Tibial nerve (tissue), 4 donors: Measurements from ENCODE around the gene GMEB2. TPM values are rescaled to one million over a fixed set of nuclear protein-coding genes. Genes with fewer than 3 reads are reported as not detected.

ENCODE experiments used
- DNase-seq, 2 donors: peaks; one replicate each; pipeline ENCODE4 v3.0.0-alpha.2; 2019; ENCODE audit warnings: low spot score in 2 of 2
- H3K27ac ChIP-seq, 4 donors: fragments of 200-600 bp; sonication (generic) in 3 of 4; one replicate each; pipeline ENCODE4 v1.5.1; 2017 to 2019; ENCODE audit warnings: mild to moderate bottlenecking in 1 of 4
- H3K27me3 ChIP-seq, 2 donors: fragments of 200-600 bp; sonication (generic) in 1 of 2; one replicate each; pipeline versions ENCODE4 v1.5.1 to v1.6.0; 2017 to 2019
- H3K36me3 ChIP-seq, 3 donors: fragments of 200-600 bp; sonication (generic); one replicate each; pipeline ENCODE4 v1.5.1; 2018 to 2019
- H3K4me1 ChIP-seq, 4 donors: fragments of 200-600 bp; sonication (generic) in 3 of 4; one replicate each; pipeline ENCODE4 v1.5.1; 2017 to 2019
- H3K4me3 ChIP-seq, 4 donors: fragments of 200-600 bp; sonication (generic) in 3 of 4; one replicate each; pipeline ENCODE4 v1.5.1; 2017 to 2019; ENCODE audit warnings: mild to moderate bottlenecking in 1 of 4, moderate library complexity in 1 of 4
- H3K9me3 ChIP-seq, 4 donors: fragments of 200-600 bp; sonication (generic) in 3 of 4; one replicate each; pipeline ENCODE4 v1.5.1; 2017 to 2019
- CTCF ChIP-seq, 5 experiments: fragments of 200-600 bp in 3 of 5; fragments of 450-650 bp in 2 of 5; sonication (generic) in 3 of 5; IDR thresholded peaks; one replicate each; pipeline ENCODE4 v1.5.1; 2016 to 2019; ENCODE audit warnings: antibody characterized with exemption in 5 of 5, mild to moderate bottlenecking in 3 of 5, moderate library complexity in 2 of 5
- EP300 ChIP-seq, 2 donors: sonication (generic); formaldehyde crosslinking; IDR thresholded peaks; one replicate each; pipeline ENCODE4 v1.6.1; 2017; ENCODE audit warnings: antibody characterized with exemption in 2 of 2, mild to moderate bottlenecking in 1 of 2
- POLR2A ChIP-seq, 2 donors: fragments of 450-650 bp; IDR thresholded peaks; one replicate each; pipeline ENCODE4 v1.6.1; 2017; ENCODE audit warnings: antibody characterized with exemption in 2 of 2, mild to moderate bottlenecking in 2 of 2, moderate library complexity in 2 of 2
- WGBS, 2 donors: methylation state at CpG; one replicate each; pipeline ENCODE4 v1.1.5; 2018; 5-methylcytosine and 5-hydroxymethylcytosine counted together
- total RNA-seq, 4 donors: library from RNA; depleted of rRNA; stranded (reverse); fragments of >200 nt; gene quantifications; one replicate each; pipeline ENCODE4 v1.1.0, GENCODE V29; 2016

Gene GMEB2
- total RNA-seq, 4 donors from 2014 or later, result 12.5 to 14.7 (median 13.7) TPM

- peaks cover 0 to 9% (median 3%) of the 10 kb centered on the region in 4 donors for H3K4me1 ChIP-seq
- no peaks in the 10 kb centered on the region for H3K36me3 ChIP-seq
- no peak overlapping the region for H3K4me3 ChIP-seq
- no peak overlapping the region for H3K27ac ChIP-seq
- TF ChIP-seq POLR2A (IDR thresholded peaks at IDR 0.05) (no peak), EP300 (IDR thresholded peaks at IDR 0.05) (no peak), CTCF (IDR thresholded peaks at IDR 0.05) (no peak)
- DNase-seq, result no peak
- no peaks in the 10 kb centered on the region for H3K9me3 ChIP-seq
- 67 to 89% methylated on average over 3 to 8 of the region's 10 CpGs for WGBS, 2 donors
- H3K27me3 ChIP-seq, result peaks cover 0 to 39% of the 10 kb centered on the region in 2 donors
Measured at GRCh38 chr20:63543131-63543530, 83.8 kb downstream of the GMEB2 start.

GRCh38 chr20:63542696-63543095, 84.2 kb downstream of the GMEB2 start:
- no peak for DNase-seq
- H3K27me3 ChIP-seq, result peaks cover 0 to 35% of the 10 kb centered on the region in 2 donors
- peaks cover 0 to 11% (median 5%) of the 10 kb centered on the region in 4 donors for H3K4me1 ChIP-seq
- no peak overlapping the region for H3K4me3 ChIP-seq
- no peaks in the 10 kb centered on the region for H3K36me3 ChIP-seq
- TF ChIP-seq EP300 (IDR thresholded peaks at IDR 0.05) (no peak), CTCF (IDR thresholded peaks at IDR 0.05) (no peak), POLR2A (IDR thresholded peaks at IDR 0.05) (no peak)
- no peak overlapping the region for H3K27ac ChIP-seq
- 70 to 81% methylated on average over 4 to 9 of the region's 10 CpGs for WGBS, 2 donors
- H3K9me3 ChIP-seq, result no peaks in the 10 kb centered on the region

GRCh38 chr20:63542031-63542559, 84.8 kb downstream of the GMEB2 start:
- H3K27me3 ChIP-seq, result peaks cover 0 to 30% of the 10 kb centered on the region in 2 donors
- H3K4me1 ChIP-seq, result peaks cover 0 to 17% (median 8%) of the 10 kb centered on the region in 4 donors
- no peak overlapping the region for H3K27ac ChIP-seq
- H3K36me3 ChIP-seq, result no peaks in the 10 kb centered on the region
- no peaks in the 10 kb centered on the region for H3K9me3 ChIP-seq
- DNase-seq, result no peak
- WGBS, 2 donors, result 79 to 82% methylated on average over 18 to 23 of the region's 36 CpGs
- H3K4me3 ChIP-seq, result no peak overlapping the region
- TF ChIP-seq CTCF (IDR thresholded peaks at IDR 0.05) (no peak), POLR2A (IDR thresholded peaks at IDR 0.05) (no peak), EP300 (IDR thresholded peaks at IDR 0.05) (no peak)

DNA sequence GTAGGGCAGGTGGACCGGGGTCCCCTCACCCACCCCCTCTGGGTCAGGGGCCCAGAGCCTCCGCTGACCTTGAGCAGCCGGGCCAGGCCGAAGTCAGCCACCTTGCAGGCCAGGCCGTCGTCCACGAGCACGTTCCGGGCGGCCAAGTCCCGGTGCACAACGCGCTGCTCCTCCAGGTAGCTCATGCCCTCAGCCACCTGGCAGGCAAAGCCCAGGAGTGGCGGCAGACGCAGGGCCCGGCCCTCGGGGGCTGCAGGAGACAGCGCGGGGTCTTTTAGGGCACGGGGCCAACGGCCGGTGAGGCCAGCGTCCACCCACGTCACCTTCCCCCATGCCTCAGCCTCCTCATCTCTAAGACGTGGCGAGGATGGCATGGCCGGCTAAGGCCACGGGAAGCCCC, 85.5 kb downstream of the GMEB2 start:
- Histone ChIP-seq H3K27ac (no peak overlapping the region), H3K4me3 (no peak overlapping the region), H3K36me3 (no peaks in the 10 kb centered on the region), H3K4me1 (peaks cover 0 to 23% (median 12%) of the 10 kb centered on the region in 4 donors), H3K9me3 (no peaks in the 10 kb centered on the region), H3K27me3 (peaks cover 0 to 30% of the 10 kb centered on the region in 2 donors)
- no peak for DNase-seq
- TF ChIP-seq POLR2A (IDR thresholded peaks at IDR 0.05), result no peak
- TF ChIP-seq EP300 (IDR thresholded peaks at IDR 0.05), result no peak
- no peak for TF ChIP-seq CTCF (IDR thresholded peaks at IDR 0.05)
- 92 to 94% methylated on average over 19 to 20 of the region's 28 CpGs for WGBS, 2 donors

GRCh38 chr20:63540417-63541186, 86.3 kb downstream of the GMEB2 start:
- TF ChIP-seq POLR2A (IDR thresholded peaks at IDR 0.05) (no peak), EP300 (IDR thresholded peaks at IDR 0.05) (no peak), CTCF (IDR thresholded peaks at IDR 0.05) (no peak)
- H3K27me3 ChIP-seq, result peaks cover 0 to 28% of the 10 kb centered on the region in 2 donors
- 62 to 70% methylated on average over 38 to 41 of the region's 49 CpGs for WGBS, 2 donors

More at GRCh38 chr20:63540417-63541186, 86.3 kb downstream of the GMEB2 start:
- no peak overlapping the region for H3K27ac ChIP-seq
- DNase-seq, result no peak
- no peaks in the 10 kb centered on the region for H3K9me3 ChIP-seq
- no peak overlapping the region for H3K4me3 ChIP-seq
- H3K36me3 ChIP-seq, result no peaks in the 10 kb centered on the region
- H3K4me1 ChIP-seq, result peaks cover 0 to 27% (median 11%) of the 10 kb centered on the region in 4 donors
